Activated CD8-positive, alpha-beta memory T cell treated with anti-CD3 and anti-CD28 coated beads for 24 hours (primary cell): ENCODE measurements around the gene AOAH.
"Not testable (repeated sequence)": the region's sequence is repeated elsewhere in the genome, so short reads cannot be mapped to it uniquely, and the experiment has no call there.

Experiments
- DNase-seq: peaks from one replicate; pipeline ENCODE4 v3.0.0-alpha.2; 2020

AOAH gene

GRCh38 chr7:36497775-36498174 is 226.5 kb downstream of the AOAH start:
- DNase-seq = no peak

GRCh38 chr7:36497176-36497575 is 227.1 kb downstream of the AOAH start:
- not testable (repeated sequence) for DNase-seq

- no peak for DNase-seq
These were observed 227.7 kb downstream of the AOAH start for GRCh38 chr7:36496576-36496975.

- no peak for DNase-seq
These were observed 233.0 kb downstream of the AOAH start for GRCh38 chr7:36491317-36491716.

GRCh38 chr7:36490419-36490830 is 233.9 kb downstream of the AOAH start:
- no peak for DNase-seq

- DNase-seq = not testable (repeated sequence)
These were observed 235.6 kb downstream of the AOAH start for GRCh38 chr7:36488672-36489071.

- DNase-seq = no peak
These were observed 236.4 kb downstream of the AOAH start for GRCh38 chr7:36487756-36488336.

GRCh38 chr7:36486336-36486735 is 238.0 kb downstream of the AOAH start:
- no peak for DNase-seq

GRCh38 chr7:36484265-36484664 is 240.0 kb downstream of the AOAH start:
- no peak for DNase-seq

- not testable (repeated sequence) for DNase-seq
These were observed 240.4 kb downstream of the AOAH start for GRCh38 chr7:36483853-36484252.

- DNase-seq = no peak
These were observed 245.5 kb downstream of the AOAH start for GRCh38 chr7:36478745-36479144.

GRCh38 chr7:36475381-36475780 is 248.9 kb downstream of the AOAH start:
- no peak for DNase-seq

GRCh38 chr7:36475011-36475342 is 249.3 kb downstream of the AOAH start:
- no peak for DNase-seq

GRCh38 chr7:36474283-36475010 is 249.8 kb downstream of the AOAH start:
- DNase-seq = no peak

- peak; percentile 61 for DNase-seq
These were observed 250.6 kb downstream of the AOAH start for GRCh38 chr7:36473454-36474282.

- DNase-seq = no peak
These were observed 252.1 kb downstream of the AOAH start for GRCh38 chr7:36472141-36472729.

GRCh38 chr7:36469236-36469635 is 255.1 kb downstream of the AOAH start:
- no peak for DNase-seq

- DNase-seq = no peak
These were observed 255.8 kb downstream of the AOAH start for GRCh38 chr7:36468370-36469101.

- DNase-seq = not testable (repeated sequence)
These were observed 258.3 kb downstream of the AOAH start for GRCh38 chr7:36466001-36466400.

- no peak for DNase-seq
These were observed 260.0 kb downstream of the AOAH start for GRCh38 chr7:36464271-36464670.
